GM12892 (cell line): Measurements from ENCODE around the gene ASTN2.

Source experiments
- POLR2A ChIP-seq: IDR thresholded peaks from 2 replicates; pipeline ENCODE4 v1.6.1; 2011; ENCODE audit warnings: low read depth, low read length, control low read depth
- POLR2AphosphoS5 ChIP-seq: IDR thresholded peaks from 2 replicates; pipeline ENCODE4 v1.6.1; 2011; ENCODE audit warnings: low read depth, low read length, control low read depth
- TAF1 ChIP-seq: IDR thresholded peaks from 2 replicates; pipeline ENCODE4 v1.6.1; 2011; ENCODE audit warnings: low read depth, mild to moderate bottlenecking, control low read depth, low read length, borderline replicate concordance

- TF ChIP-seq TAF1: no peak
- no peak for TF ChIP-seq POLR2AphosphoS5
- TF ChIP-seq POLR2A: no peak
Observed at GRCh38 chr9:116815835-116816234, 599.0 kb downstream of the ASTN2 start.
